Heart left ventricle (tissue), 16 donors: ENCODE results near the gene SHISA5. TPM values are rescaled to one million over a fixed set of nuclear protein-coding genes. Genes with fewer than 3 reads are reported as not detected.
A peak's percentile ranks its signal among the peaks of the same experiment; 100 is the strongest.

Experiments
- ATAC-seq, 4 donors: fragments of 200-7000 bp; cut with Tn5 transposase; one replicate each; pipeline ENCODE4 v1.9.1; 2020 to 2022; ENCODE audit warnings: moderate library complexity in 4 of 4, mild to moderate bottlenecking in 3 of 4, moderate number of reproducible peaks in 1 of 4
- DNase-seq, 5 donors: peaks; one replicate each; pipeline ENCODE4 v3.0.0-alpha.2; 2020
- H3K27ac ChIP-seq, 12 donors: fragments of 200-600 bp; sonication (generic) in 4 of 12; one replicate each; pipeline versions ENCODE4 v1.5.0 to v1.8.0; 2016 to 2022; ENCODE audit warnings: mild to moderate bottlenecking in 2 of 12
- H3K27me3 ChIP-seq, 9 donors: fragments of 200-600 bp; sonication (generic) in 2 of 9; one replicate each; pipeline versions ENCODE4 v1.5.1 to v1.8.0; 2016 to 2022; ENCODE audit warnings: mild to moderate bottlenecking in 3 of 9
- H3K36me3 ChIP-seq, 9 donors: fragments of 200-600 bp; sonication (generic) in 2 of 9; one replicate each; pipeline versions ENCODE4 v1.5.0 to v1.8.0; 2018 to 2022; ENCODE audit warnings: mild to moderate bottlenecking in 2 of 9
- H3K4me1 ChIP-seq, 12 donors: fragments of 200-600 bp; sonication (generic) in 4 of 12; one replicate each; pipeline versions ENCODE4 v1.5.0 to v1.8.0; 2016 to 2022; ENCODE audit warnings: mild to moderate bottlenecking in 3 of 12
- H3K4me3 ChIP-seq, 12 donors: fragments of 200-600 bp; sonication (generic) in 4 of 12; one replicate each; pipeline versions ENCODE4 v1.5.0 to v1.8.0; 2017 to 2022; ENCODE audit warnings: mild to moderate bottlenecking in 9 of 12, moderate library complexity in 4 of 12
- H3K9me3 ChIP-seq, 12 donors: fragments of 200-600 bp; sonication (generic) in 4 of 12; one replicate each; pipeline versions ENCODE4 v1.5.0 to v1.8.0; 2016 to 2022; ENCODE audit warnings: mild to moderate bottlenecking in 1 of 12
- POLR2A ChIP-seq, 2 donors: fragments of 450-650 bp; IDR thresholded peaks; one replicate each; pipeline ENCODE4 v1.6.1; 2017; ENCODE audit warnings: antibody characterized with exemption in 2 of 2, mild to moderate bottlenecking in 2 of 2, moderate library complexity in 2 of 2
- WGBS, 4 donors: extraction: QIAGEN DNeasy Blood & Tissue Kit in 2 of 4; methylation state at CpG; one replicate each; pipeline versions ENCODE4 v1.1.5 to v1.1.7; 2013 to 2018; 5-methylcytosine and 5-hydroxymethylcytosine counted together
- intact Hi-C, 10 donors: fragments of 100-400 bp; cut with DNase I; formaldehyde crosslinking; loops; one replicate each; pipeline versions ENCODE4 v1.11.1 to v1.14.2; 2022
- polyA plus RNA-seq, 2 donors: library from polyadenylated mRNA; stranded (reverse); fragments of 200-250 nt; gene quantifications; one replicate each; pipeline ENCODE4 v1.2.3, GENCODE V29; 2013
- total RNA-seq, 9 donors: library from RNA; depleted of rRNA in 2 of 9; stranded (reverse); fragments of >200 nt in 2 of 9; fragmentation: NEBNext Ultra II Directional in 3 of 9; extraction: Animal tissue kit (Norgen Biotek cat#: 25700) in 3 of 9; gene quantifications; one replicate each; pipeline versions ENCODE4 v1.1.0 to v1.2.4, GENCODE V29; 2016 to 2023
- TF ChIP-seq, protein P1 (sequence below), 12 donors: fragments of 200-600 bp; sonication (generic) in 4 of 12; IDR thresholded peaks; one replicate each; pipeline versions ENCODE4 v1.5.0 to v1.8.0; 2018 to 2022; ENCODE audit warnings: antibody characterized with exemption in 12 of 12, mild to moderate bottlenecking in 5 of 12
- donor health status: ischemic (EF 13 %, LVEDD 7.1; RV severe dilation, severe dysfunction).
- donor health status: healthy with polysubstance abuse.
- donor health status: DM: no; HTN: yes; CAD: no.
- donor health status: DM: no; HTN: no; CAD: no.
- donor health status: ischemic (EF 25% LVEDD 6.9; RV normal size, moderate dysfunction).
- donor health status: ischemic (EF 25% LVEDD 5.7; RV mildly dilated, moderate dysfunction).
- donor health status: healthy.
- donor health status: DM: yes; HTN: yes; CAD: no.
- donor health status: ischemic (EF 35%, LVEDD 5.7; RV mildly dilated, moderate dysfunction).
- donor health status: nonischemic (EF 11% LVEDD 7.7; RV severe dilation, severe dysfunction).
- donor health status: DM: yes; HTN: yes; CAD: no.
- donor health status: PGD.
- donor health status: ischemic (EF 29% LVEDD 5.4; RV normal size, mild dysfunction).
- donor health status: nonischemic (EF 23%, LVEDD 6.1; RV moderate dilation, normal function).

Gene SHISA5
- total and polyA plus RNA-seq, 11 donors: 25.8 to 124 (median 54.6) TPM

DNA sequence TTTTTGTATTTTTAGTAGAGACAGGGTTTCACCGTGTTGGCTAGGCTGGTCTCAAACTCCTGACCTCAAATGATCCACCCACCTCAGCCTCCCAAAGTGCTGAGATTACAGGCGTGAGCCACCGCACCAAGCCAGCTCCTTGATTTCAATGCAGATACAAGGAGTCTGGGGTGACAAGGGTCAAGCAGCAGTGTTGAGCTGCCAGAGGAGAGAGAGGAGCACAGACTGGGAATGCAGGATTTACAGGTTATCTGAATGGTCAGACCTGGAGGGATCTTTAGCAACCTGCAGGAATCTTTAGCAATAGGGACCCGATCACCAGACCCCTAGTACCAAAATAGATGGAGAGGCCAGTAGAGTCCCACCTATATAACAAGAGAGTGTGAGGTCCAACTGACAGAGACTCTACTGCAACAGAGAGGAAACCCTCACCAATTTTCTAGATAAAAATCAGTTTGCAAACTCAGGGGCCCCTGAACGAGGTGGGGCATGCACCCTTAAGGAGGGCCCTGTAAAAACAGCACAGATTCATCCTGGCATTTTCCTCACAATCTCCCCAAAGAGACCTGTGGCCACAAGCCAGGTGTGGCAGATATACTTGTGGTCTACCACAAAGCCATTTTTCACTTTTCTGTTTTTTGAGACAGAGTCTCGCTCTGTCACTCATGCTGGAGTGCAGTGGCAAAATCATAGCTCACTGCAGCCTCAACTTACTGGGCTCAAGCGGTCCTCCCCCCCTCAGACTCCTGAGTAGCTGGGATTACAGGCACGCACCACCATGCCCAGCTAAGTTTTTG is 10.7 kb upstream of the SHISA5 start:
- Histone ChIP-seq H3K9me3 (no peaks in the 10 kb centered on the region), H3K4me3 (no peak overlapping the region), H3K36me3 (no peaks in the 10 kb centered on the region), H3K4me1 (peaks cover 0 to 4% (median 0%) of the 10 kb centered on the region in 12 donors), H3K27me3 (no peaks in the 10 kb centered on the region), H3K27ac (no peak overlapping the region)
- intact Hi-C loops: no loop called here
- no peak for ATAC-seq
- WGBS, 4 donors: 87 to 91% (median 89%) methylated on average over 8 of the region's 8 CpGs
- no peak for TF ChIP-seq POLR2A (IDR thresholded peaks at IDR 0.05)
- TF ChIP-seq, protein P1, sequence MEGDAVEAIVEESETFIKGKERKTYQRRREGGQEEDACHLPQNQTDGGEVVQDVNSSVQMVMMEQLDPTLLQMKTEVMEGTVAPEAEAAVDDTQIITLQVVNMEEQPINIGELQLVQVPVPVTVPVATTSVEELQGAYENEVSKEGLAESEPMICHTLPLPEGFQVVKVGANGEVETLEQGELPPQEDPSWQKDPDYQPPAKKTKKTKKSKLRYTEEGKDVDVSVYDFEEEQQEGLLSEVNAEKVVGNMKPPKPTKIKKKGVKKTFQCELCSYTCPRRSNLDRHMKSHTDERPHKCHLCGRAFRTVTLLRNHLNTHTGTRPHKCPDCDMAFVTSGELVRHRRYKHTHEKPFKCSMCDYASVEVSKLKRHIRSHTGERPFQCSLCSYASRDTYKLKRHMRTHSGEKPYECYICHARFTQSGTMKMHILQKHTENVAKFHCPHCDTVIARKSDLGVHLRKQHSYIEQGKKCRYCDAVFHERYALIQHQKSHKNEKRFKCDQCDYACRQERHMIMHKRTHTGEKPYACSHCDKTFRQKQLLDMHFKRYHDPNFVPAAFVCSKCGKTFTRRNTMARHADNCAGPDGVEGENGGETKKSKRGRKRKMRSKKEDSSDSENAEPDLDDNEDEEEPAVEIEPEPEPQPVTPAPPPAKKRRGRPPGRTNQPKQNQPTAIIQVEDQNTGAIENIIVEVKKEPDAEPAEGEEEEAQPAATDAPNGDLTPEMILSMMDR (IDR thresholded peaks at IDR 0.05): no peak
- no peak for DNase-seq

GRCh38 chr3:48511551-48511950 is 7.6 kb upstream of the SHISA5 start:
- H3K36me3 ChIP-seq: no peaks in the 10 kb centered on the region
- no peak overlapping the region for H3K27ac ChIP-seq
- intact Hi-C loops: no loop called here
- no peaks in the 10 kb centered on the region for H3K27me3 ChIP-seq
- H3K9me3 ChIP-seq: no peaks in the 10 kb centered on the region
- ATAC-seq: no peak
- peaks cover 0 to 10% (median 0%) of the 10 kb centered on the region in 12 donors for H3K4me1 ChIP-seq
- no peak for DNase-seq
- TF ChIP-seq POLR2A (IDR thresholded peaks at IDR 0.05): no peak
- TF ChIP-seq, protein P1 (IDR thresholded peaks at IDR 0.05): no peak
- H3K4me3 ChIP-seq: no peak overlapping the region
- WGBS, 4 donors: 86 to 94% (median 89%) methylated on average over 4 of the region's 4 CpGs

- Histone ChIP-seq H3K27ac (peak overlapping the region in 1 of 12 donors; percentile 2), H3K36me3 (no peaks in the 10 kb centered on the region), H3K9me3 (no peaks in the 10 kb centered on the region), H3K4me1 (peaks cover 6 to 32% (median 21%) of the 10 kb centered on the region in 12 donors), H3K4me3 (no peak overlapping the region), H3K27me3 (no peaks in the 10 kb centered on the region)
- intact Hi-C loops: loop anchor here in 5 of 10 donors (2.0 to 5.0 kb wide), 5 partner anchors 40 to 50 kb away; partner anchors contain the start of gene PFKFB4 (in 1 of the 5)
- ATAC-seq (peak in 1 of 4 donors; percentile 38), DNase-seq (peak in 4 of 5 donors; percentile 40 to 45 (median 42))
- TF ChIP-seq, protein P1 (IDR thresholded peaks at IDR 0.05): peak; percentile 33 to 63 (median 52)
- no peak for TF ChIP-seq POLR2A (IDR thresholded peaks at IDR 0.05)
- WGBS, 4 donors: 52 to 56% (median 53%) methylated on average over 10 of the region's 10 CpGs
Observed at GRCh38 chr3:48507256-48508061, 3.5 kb upstream of the SHISA5 start.
